ENCODE results near the gene GDAP1L1. TPM values are rescaled to one million over a fixed set of nuclear protein-coding genes. Genes with fewer than 3 reads are reported as not detected.
"Not testable (repeated sequence)": the region's sequence is repeated elsewhere in the genome, so short reads cannot be mapped to it uniquely, and the experiment has no call there.

GDAP1L1 gene
- total RNA-seq, 4 donors from 2014 or later = 0.41 TPM; not detected in 3

DNA sequence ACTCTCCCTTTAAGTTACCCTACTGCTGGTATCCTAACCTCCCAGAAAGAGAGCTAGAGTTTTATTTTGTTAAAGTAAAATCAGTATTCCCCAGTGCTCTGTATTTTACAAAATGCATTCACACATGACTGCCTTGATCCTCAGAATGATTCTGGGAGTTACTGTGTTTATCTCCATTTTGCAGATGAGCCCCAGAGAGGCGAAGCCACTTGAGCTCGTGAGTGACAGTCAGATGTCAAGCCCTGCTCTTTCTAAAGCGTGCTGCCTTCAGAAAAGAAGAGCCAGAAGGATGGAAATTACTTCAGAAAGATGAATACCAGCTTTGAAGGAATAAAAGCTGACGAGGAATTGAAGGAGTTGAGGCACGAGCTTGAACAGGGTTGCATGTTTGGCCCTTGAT is 22.5 kb upstream of the GDAP1L1 start:
- H3K9me3 ChIP-seq = no peaks in the 10 kb centered on the region
- H3K4me3 ChIP-seq = no peak overlapping the region
- no peaks in the 10 kb centered on the region for H3K36me3 ChIP-seq
- no peaks in the 10 kb centered on the region for H3K27me3 ChIP-seq
- no peaks in the 10 kb centered on the region for H3K4me1 ChIP-seq
- no peak for TF ChIP-seq POLR2A (IDR thresholded peaks at IDR 0.05)
- no peak for TF ChIP-seq CTCF (IDR thresholded peaks at IDR 0.05)
- DNase-seq = no peak
- intact Hi-C loops (cut with DNase I; ENCODE audit: low total_unique reads) = no loop called here
- H3K27ac ChIP-seq = no peak overlapping the region

- TF ChIP-seq CTCF (IDR thresholded peaks at IDR 0.05) (no peak), POLR2A (IDR thresholded peaks at IDR 0.05) (no peak)
- no peaks in the 10 kb centered on the region for H3K36me3 ChIP-seq
- no peak overlapping the region for H3K4me3 ChIP-seq
- no peak for DNase-seq
- no peaks in the 10 kb centered on the region for H3K9me3 ChIP-seq
- H3K4me1 ChIP-seq = no peaks in the 10 kb centered on the region
- intact Hi-C loops (cut with DNase I; ENCODE audit: low total_unique reads) = no loop called here
- no peak overlapping the region for H3K27ac ChIP-seq
- no peaks in the 10 kb centered on the region for H3K27me3 ChIP-seq
Measured at GRCh38 chr20:44228465-44229258, 18.4 kb upstream of the GDAP1L1 start.

GRCh38 chr20:44231193-44231592 is 15.9 kb upstream of the GDAP1L1 start:
- TF ChIP-seq CTCF (IDR thresholded peaks at IDR 0.05) = no peak
- no peak for TF ChIP-seq POLR2A (IDR thresholded peaks at IDR 0.05)
- no peak for DNase-seq
- no peaks in the 10 kb centered on the region for H3K4me1 ChIP-seq
- H3K27me3 ChIP-seq = no peaks in the 10 kb centered on the region
- no peaks in the 10 kb centered on the region for H3K9me3 ChIP-seq
- no peak overlapping the region for H3K27ac ChIP-seq
- intact Hi-C loops (cut with DNase I; ENCODE audit: low total_unique reads) = no loop called here
- H3K36me3 ChIP-seq = no peaks in the 10 kb centered on the region
- no peak overlapping the region for H3K4me3 ChIP-seq

GRCh38 chr20:44231713-44232468 is 15.2 kb upstream of the GDAP1L1 start:
- TF ChIP-seq CTCF (IDR thresholded peaks at IDR 0.05) = no peak
- TF ChIP-seq POLR2A (IDR thresholded peaks at IDR 0.05) = no peak

DNA sequence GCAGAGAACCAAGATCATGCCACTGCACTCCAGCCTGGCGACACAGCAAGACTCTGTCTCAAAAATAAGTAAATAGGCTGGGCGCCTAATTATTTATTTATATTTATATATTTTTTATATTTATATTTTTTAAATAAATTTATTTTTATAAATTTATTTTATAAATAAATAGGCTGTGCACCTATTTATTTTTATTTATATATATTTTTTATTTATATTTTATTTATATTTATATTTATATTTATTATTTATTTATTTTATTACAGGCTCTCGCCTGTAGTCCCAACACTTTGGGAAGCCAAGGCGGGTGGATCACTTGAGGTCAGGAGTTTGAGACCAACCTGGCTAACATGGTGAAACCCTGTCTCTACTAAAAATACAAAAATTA is 14.6 kb upstream of the GDAP1L1 start:
- H3K36me3 ChIP-seq; H3K9me3 ChIP-seq; intact Hi-C loops (cut with DNase I; ENCODE audit: low total_unique reads); H3K4me1 ChIP-seq; H3K27me3 ChIP-seq; H3K27ac ChIP-seq; DNase-seq; H3K4me3 ChIP-seq: not testable (repeated sequence)

More at GRCh38 chr20:44231713-44232468, 15.2 kb upstream of the GDAP1L1 start:
- no peak for DNase-seq
- intact Hi-C loops (cut with DNase I; ENCODE audit: low total_unique reads) = no loop called here
- H3K4me3 ChIP-seq = no peak overlapping the region
- H3K27me3 ChIP-seq = no peaks in the 10 kb centered on the region
- H3K4me1 ChIP-seq = no peaks in the 10 kb centered on the region
- H3K36me3 ChIP-seq = no peaks in the 10 kb centered on the region
- no peaks in the 10 kb centered on the region for H3K9me3 ChIP-seq
- H3K27ac ChIP-seq = no peak overlapping the region

Data from uterus (tissue), 4 donors.